Anterior cingulate cortex (tissue), 58 donors: Measurements from ENCODE around the gene FAM20A.
"Not testable (repeated sequence)": the region's sequence is repeated elsewhere in the genome, so short reads cannot be mapped to it uniquely, and the experiment has no call there.

ENCODE experiments used
- DNase-seq, 58 donors: peaks; one replicate each; lab custom pipeline; 2025; lab: John Stamatoyannopoulos, UW

The FAM20A gene

DNA sequence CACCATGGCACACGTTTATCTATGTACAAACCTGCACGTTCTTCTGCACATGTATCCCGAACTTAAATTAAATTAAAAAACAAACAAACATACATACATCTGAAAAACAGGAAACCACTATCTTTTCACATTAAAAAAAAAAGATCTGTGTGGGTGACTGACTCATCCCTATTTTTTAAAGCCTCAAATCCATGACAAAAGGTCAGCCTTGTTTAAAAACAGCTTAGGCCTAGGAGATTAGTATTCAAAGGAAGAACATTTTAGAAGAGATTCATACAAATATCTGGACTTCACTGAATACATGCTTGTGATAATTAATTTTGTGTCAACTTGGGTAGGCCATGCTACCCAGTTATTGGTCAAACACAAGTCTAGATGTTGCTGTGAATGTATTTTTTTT lies 93.6 kb downstream of the FAM20A start:
- DNase-seq: no peak

DNA sequence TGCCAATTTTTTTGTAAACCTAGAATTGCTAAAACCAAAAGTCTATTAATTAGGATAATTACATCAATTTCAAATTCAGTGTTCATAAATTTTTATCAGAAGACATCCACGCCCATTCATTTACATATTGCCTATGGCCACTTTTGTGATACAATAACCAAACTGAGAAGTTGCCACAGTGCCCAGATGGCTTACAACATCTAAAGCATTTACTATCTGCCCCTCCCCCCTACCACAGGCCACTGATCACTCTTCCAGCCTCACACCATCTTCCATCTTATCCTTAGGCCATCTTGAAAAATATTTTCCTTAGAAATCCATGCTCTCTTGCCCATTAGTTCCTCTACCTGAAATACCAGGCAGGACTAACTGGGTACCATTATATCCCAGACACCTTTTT lies 95.2 kb downstream of the FAM20A start:
- no peak for DNase-seq

DNA sequence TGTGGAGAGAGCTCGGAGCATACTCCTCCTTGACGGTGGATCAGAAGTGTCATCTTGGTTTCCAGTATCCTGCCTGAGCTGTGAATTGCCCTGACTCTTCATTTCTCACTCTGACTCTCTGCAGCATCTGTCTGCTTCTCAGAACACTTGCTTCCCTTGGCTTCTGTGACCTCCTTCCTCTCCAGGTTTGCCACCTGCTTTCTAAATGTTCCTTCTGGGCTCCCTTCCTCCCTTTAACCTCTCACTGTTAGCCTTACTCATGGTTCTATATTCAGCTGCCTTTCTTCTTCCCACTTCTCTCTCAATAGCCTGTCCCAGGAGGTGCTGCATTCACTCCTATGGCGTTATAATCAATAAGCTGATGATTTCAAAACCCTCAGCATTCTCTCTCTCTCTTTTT lies 100.1 kb downstream of the FAM20A start:
- no peak for DNase-seq

DNA sequence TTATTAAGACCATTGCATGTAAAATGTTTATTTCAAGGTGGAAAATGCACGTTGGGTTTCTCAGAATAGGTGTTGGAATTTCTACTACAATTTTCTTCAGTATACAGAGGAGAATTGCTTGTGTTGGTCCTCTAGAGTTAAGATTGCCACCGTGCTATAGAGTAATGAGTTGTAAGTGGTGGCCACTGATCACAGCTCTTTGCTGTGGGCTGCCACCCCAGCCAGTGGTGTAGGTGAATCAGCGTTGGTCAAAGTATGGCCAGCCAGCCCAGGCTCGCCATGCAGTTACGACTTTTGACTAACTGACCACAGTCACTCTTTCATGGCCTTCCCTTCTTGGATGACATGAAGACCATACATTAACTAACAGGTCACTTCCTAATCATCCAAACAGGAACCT lies 101.6 kb downstream of the FAM20A start:
- DNase-seq: no peak

DNA sequence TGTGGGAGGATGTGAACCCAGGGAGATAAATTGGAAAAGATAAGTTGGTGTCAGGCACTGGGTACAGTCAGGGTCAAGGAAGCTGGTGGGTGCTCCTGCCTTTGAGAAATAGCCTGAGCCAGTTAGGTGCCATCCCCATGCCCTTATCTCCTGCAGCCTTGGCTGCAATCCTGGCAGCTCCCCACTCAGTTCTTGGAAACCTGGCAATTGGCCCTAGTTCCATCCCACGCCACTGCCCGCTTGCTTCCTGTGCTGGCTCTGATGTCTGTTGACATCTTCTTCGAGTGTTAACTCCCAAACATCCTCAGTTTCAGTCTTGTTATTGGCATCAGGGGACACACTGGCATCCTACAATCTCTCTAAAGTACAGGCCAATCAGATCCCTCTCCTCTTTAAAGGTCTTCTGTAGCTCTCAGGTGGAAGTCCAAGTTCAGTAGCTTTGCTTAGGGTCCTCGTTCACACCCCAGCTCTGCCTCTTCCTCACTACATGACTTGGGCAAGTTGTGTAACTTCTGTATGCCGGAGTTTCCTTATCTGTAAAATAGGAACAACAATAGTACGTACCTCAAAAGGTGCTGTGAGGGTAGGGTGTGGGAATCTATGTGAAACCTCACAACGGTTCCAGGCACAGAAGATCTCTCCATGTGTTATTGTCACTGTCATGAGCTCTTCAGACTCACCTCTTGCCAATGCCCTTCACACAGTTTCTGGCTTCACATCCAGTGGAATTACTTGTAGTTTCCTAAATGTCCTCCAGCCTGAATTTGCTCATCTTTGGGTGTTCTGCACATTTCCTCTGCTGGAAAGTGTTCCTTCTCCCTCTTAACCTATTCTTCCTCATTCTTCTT lies 102.5 kb downstream of the FAM20A start:
- DNase-seq: peak in 1 of 58 donors; percentile 10

- DNase-seq: peak in 1 of 58 donors; percentile 2
Measured at GRCh38 chr17:68497885-68498319, 103.3 kb downstream of the FAM20A start.

DNA sequence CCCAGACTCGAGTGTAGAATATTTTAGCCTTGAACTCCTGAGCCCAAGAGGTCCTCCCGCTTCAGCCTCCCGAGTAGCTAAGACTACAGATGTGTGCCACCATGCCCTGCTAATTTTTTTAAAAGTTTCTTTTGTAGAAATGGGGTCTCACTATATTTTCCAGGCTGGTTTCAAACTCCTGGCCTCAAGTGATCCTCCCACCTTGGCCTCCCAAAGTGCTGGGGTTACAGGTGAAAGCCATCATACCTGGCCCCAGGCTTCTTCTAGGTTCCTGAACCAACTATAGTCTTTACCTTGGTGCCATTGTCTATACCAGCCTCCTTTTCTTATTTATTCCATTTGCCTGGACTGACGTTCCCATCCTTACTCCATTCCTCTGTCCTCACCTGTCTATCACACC lies 106.1 kb downstream of the FAM20A start:
- no peak for DNase-seq

DNA sequence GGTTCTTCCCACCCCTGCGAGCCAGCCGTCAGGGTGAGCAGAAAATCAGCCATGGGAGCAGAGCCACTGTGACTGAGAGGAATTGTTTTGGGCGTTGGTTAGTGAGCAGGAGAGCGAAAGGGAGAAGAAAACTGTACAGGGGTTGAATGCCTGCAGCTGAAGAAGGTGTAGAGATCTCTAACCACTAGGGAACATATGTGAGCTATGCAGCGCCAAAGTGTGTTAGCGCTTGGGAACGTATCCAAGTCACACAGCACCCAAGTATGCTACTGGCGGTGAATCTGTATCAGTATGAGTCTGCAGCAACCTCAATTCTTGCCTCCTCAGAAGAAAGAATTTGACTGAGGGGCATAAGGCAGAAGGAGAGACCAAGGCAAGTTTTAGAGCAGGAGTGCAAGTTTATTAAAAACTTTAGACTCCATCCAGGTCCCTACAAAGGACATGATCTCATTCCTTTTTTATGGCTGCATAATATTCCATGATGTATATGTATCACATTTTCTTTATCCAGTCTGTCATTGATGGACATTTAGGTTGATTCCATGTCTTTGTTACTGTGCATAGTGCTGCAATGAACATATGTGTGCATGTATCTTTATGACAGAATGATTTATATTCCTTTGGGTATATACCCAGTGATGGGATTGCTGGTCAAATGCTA lies 108.6 kb downstream of the FAM20A start:
- DNase-seq: not testable (repeated sequence)

DNA sequence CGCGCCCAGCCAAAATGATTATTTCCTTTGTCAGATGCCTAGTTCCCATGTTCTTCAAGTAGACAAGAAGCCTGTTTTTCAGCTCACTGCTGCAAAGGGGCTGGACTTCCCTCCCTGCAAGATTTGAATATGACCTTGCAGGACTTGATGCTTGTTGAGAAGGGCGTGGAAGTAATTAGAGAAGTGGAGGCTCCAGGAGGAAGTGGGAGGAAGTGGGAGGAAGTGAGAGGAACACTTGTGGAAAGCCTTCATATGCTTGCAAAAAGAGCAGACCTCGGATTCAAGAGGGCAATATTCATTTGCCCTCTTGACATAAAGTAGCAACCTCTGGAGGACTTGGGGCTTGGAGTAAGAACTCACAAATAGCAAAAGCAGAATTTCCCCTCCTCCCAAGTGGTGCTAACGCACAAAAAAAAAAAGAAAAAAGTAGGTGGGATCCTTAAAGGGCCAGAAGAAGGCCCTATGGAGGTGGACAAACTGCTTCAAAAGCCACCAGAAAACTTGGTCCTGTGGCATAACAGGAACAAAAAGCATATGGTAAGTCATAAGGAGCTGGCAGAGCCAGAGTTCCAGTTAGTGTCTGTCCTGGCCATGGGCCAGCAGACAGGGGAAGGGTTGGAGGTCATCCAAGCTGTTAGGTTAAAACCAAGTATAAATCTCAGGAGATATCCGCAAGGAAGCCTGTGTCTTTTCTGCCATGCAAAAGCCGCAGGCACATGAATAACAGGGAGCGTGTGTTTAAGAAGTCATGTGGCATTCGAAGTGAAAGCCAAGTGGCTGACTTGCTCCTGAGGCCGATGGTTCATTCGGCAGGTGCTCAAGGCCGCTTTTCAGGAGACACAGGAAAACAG lies 109.6 kb downstream of the FAM20A start:
- DNase-seq: peak in 4 of 58 donors; percentile 14 to 32 (median 22)

GRCh38 chr17:68489919-68490318 lies 111.2 kb downstream of the FAM20A start:
- no peak for DNase-seq
